Subcutaneous adipose tissue (tissue), 4 donors: Measurements from ENCODE around the gene SPOCK1. TPM values are rescaled to one million over a fixed set of nuclear protein-coding genes. Genes with fewer than 3 reads are reported as not detected.

Experiments
- total RNA-seq, 4 donors: library from RNA; depleted of rRNA; stranded (reverse); fragments of >200 nt; gene quantifications; one replicate each; pipeline ENCODE4 v1.1.0, GENCODE V29; 2016
- TF ChIP-seq, protein P1 (sequence below): fragments of 450-650 bp; IDR thresholded peaks from one replicate; pipeline ENCODE4 v1.5.1; 2016; ENCODE audit warnings: low read depth, mild to moderate bottlenecking, control low read depth, antibody characterized with exemption, moderate library complexity

The SPOCK1 gene
- total RNA-seq, 4 donors from 2014 or later = 55.2 to 84.6 (median 70.1) TPM

DNA sequence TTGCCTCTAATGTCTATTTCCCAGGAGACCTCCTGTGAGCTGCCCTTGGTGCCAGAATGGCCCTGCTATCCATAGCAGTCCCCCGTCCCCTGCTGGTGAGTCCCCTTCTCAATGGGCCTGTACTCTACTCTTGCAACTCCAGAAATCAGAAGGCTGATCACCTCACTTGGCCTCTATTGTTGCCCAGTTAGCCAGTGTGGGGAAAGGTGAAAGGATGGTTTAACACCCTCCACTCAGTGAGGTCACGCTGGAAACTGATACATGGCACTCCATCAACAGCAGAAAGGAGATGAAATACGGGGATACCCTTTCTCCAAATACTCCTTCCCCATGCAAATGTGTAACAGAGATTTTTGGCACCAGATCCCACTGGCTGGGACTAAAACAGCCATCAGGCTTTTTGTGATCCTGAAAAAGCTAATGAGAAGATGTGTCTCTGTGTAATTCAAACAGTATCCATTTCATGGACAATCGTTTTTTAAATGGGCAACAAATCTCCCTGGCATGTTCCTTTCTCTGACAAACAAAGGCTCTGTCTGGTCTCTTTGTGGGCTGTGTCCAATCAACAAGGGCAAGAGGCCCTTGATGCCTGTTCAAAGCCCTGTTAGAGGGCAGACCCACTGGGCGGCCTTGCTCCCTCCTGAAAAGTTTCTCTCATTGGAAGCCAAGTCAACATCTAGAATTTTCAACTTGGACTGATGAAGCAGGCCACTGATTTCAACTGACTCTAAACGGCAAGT, 343.7 kb downstream of the SPOCK1 start:
- TF ChIP-seq, protein P1, sequence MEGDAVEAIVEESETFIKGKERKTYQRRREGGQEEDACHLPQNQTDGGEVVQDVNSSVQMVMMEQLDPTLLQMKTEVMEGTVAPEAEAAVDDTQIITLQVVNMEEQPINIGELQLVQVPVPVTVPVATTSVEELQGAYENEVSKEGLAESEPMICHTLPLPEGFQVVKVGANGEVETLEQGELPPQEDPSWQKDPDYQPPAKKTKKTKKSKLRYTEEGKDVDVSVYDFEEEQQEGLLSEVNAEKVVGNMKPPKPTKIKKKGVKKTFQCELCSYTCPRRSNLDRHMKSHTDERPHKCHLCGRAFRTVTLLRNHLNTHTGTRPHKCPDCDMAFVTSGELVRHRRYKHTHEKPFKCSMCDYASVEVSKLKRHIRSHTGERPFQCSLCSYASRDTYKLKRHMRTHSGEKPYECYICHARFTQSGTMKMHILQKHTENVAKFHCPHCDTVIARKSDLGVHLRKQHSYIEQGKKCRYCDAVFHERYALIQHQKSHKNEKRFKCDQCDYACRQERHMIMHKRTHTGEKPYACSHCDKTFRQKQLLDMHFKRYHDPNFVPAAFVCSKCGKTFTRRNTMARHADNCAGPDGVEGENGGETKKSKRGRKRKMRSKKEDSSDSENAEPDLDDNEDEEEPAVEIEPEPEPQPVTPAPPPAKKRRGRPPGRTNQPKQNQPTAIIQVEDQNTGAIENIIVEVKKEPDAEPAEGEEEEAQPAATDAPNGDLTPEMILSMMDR = no peak

DNA sequence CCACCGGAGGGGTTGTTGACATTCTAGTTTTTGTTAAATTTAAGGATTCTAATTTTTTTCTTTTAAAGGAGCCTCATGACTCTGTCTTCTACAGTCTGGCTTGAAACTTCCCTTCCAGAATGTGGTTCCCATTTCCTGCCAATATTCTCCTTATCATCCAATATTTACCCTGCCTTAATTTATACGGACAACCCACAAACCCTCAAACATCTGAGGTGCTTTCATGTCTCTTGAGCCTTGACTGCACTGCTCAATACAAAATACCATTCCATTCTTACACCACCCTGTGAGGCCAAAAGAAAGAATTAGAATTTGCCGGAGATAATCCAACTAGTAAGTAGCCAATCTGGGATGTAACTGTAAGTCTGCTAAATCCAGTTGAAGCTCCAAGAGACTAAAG, 346.5 kb downstream of the SPOCK1 start:
- TF ChIP-seq, protein P1 = no peak

DNA sequence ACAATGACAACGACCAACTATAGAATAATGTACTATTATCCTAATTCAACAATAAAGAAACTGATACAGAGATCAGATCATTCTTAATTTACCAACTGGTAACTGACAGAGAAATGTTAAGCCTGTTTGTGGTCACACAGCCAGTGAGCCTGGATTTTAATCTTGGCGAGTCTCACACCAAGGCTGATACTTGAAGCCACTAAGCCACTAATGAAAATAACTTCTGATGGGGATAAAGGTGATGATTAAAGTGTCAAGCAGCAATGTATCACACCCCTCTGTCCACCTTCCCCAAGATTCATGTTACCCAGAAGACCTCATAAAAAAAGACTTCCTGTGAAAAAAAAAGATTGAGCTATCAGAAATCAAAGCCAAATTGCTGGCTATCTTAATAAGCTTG, 350.5 kb downstream of the SPOCK1 start:
- TF ChIP-seq, protein P1 = no peak

DNA sequence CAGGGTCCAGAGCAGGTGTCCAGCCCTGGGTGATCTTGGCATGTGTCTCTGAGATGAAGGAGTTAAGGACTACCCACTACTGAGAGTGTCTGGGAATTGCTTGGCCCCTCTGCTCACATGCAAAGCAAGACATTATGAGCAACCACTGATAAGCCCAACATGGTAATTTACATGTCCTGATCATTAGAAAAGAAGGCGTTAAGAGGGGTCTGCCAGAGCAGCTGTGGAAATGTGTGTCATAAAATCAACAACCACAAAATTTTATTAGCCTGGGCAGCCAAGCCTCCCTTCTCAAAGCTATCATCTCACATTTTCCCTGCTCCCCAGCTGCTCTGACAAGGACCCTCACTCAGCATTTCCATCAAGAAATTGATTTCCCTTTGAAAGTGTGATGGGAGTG, 351.0 kb downstream of the SPOCK1 start:
- TF ChIP-seq, protein P1 = no peak

DNA sequence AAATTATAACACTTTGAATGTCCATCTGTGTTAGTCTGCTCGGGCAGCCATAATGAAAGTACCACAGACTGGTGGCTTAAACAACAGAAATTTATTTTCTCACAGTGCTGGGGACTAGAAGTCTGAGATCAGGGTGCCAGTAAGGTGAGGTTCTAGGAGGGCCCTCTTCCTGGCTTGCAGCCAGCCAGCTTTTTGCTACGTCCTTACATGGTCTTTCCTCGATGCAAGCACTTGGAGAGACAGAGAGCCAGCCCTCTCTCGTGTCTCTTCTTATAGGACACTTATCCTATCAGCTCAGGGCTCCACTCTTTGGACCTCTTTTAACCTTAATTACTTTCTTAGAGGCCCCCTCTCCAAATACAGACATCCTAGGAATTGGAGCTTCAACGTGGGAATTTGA, 351.8 kb downstream of the SPOCK1 start:
- TF ChIP-seq, protein P1 = no peak

DNA sequence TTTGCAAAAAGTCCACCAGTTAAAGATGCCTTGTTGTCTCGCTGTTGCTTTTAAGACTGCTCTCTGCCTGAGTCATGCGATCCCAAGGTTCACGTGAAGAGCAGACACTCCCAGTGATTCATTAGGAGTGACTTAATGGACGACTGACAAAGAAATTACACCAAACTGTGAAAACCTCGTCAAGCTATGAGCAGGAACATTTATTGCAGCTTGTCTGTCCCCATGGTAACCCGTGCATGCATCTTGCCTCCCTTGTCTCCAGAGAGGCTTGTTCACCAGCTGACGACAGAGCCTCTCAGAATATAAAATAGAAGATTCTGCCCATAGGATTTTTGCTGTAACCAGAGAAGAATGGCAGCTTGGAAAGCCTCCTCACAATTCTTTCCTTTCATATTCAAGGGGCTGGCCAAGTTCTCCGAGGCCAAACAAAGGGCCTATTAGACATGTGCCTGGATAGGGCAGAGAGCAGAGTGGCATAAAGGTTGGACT, 352.7 kb downstream of the SPOCK1 start:
- TF ChIP-seq, protein P1 = no peak

DNA sequence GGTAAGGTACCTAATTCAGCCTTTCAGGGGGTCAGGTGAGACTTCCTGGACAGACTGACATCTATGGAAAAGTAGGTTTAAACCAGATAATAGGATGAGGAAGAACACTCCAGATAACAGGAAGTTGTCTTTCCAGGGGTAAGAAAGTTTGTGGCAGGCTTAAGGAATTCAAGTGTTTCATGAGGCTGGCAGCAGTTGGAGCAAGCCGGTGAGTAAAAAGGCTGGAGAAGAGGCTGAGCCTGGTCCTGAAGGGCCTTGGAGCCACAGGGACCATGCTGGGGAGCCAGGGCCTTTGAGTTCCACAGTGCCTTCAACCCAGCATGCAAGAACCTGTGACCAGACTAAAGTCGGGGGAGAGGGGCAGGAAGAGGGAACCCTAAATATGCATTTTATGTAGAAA, 353.4 kb downstream of the SPOCK1 start:
- TF ChIP-seq, protein P1 = no peak
